Right atrium auricular region (tissue), 2 donors: ENCODE measurements around the gene SIGMAR1. TPM values are rescaled to one million over a fixed set of nuclear protein-coding genes. Genes with fewer than 3 reads are reported as not detected.
"Not testable (repeated sequence)": the region's sequence is repeated elsewhere in the genome, so short reads cannot be mapped to it uniquely, and the experiment has no call there.

Experiments
- DNase-seq: peaks from one replicate; pipeline ENCODE4 v3.0.0-alpha.2; 2019; ENCODE audit warnings: low spot score
- H3K27ac ChIP-seq, 2 donors: fragments of 200-600 bp; sonication (generic); 1 replicate in 1 of 2; 2 replicates in 1 of 2; pipeline ENCODE4 v1.5.1; 2016 to 2019
- H3K27me3 ChIP-seq, 2 donors: fragments of 200-600 bp; sonication (generic); one replicate each; pipeline versions ENCODE4 v1.5.1 to v1.6.0; 2017 to 2019
- H3K36me3 ChIP-seq: fragments of 200-600 bp; sonication (generic); one replicate; pipeline ENCODE4 v1.5.1; 2016
- H3K4me1 ChIP-seq, 2 donors: fragments of 200-600 bp; sonication (generic); one replicate each; pipeline versions ENCODE4 v1.5.1 to v1.6.0; 2017 to 2019
- H3K4me3 ChIP-seq, 2 donors: fragments of 200-600 bp; sonication (generic); 1 replicate in 1 of 2; 2 replicates in 1 of 2; pipeline ENCODE4 v1.5.1; 2017 to 2019; ENCODE audit warnings: mild to moderate bottlenecking in 1 of 2, moderate library complexity in 1 of 2
- H3K9me3 ChIP-seq, 2 donors: fragments of 200-600 bp; sonication (generic); one replicate each; pipeline ENCODE4 v1.5.1; 2019
- total RNA-seq, 2 donors: library from RNA; depleted of rRNA; stranded (reverse); fragments of >200 nt; gene quantifications; one replicate each; pipeline ENCODE4 v1.1.0, GENCODE V29; 2016
- TF ChIP-seq, protein P1 (sequence below), 2 donors: fragments of 200-600 bp; sonication (generic); IDR thresholded peaks; one replicate each; pipeline ENCODE4 v1.5.1; 2019; ENCODE audit warnings: antibody characterized with exemption in 2 of 2

SIGMAR1 gene
- total RNA-seq, 2 donors from 2014 or later, result 52.2 to 70.7 TPM

DNA sequence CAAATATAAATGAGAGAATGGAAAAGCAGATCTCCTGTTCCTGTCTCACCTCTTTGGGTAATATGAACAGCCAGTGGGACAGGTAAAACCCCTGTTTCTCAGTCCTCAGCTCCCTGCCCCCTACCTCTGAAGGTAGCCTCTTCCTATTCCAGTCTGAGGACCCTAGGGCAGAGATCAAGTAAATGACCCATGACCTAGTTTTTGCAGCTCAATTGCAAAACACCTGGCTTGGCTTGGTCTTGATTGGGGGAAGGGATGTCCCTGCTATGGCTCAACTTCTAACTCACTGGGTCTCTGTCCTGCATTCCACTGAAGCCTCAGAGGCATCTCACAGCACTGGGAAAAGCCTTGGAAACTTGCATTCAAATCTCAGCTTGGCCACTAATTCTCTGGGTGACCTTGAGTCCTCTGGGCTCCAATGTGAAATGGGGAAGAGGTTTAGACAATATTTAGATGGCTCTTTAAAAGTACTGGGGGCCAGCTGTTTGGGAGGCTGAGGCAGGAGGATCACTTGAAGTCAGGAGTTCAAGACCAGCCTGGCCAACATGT is 7.3 kb upstream of the SIGMAR1 start:
- H3K27me3 ChIP-seq, result no peaks in the 10 kb centered on the region

DNA sequence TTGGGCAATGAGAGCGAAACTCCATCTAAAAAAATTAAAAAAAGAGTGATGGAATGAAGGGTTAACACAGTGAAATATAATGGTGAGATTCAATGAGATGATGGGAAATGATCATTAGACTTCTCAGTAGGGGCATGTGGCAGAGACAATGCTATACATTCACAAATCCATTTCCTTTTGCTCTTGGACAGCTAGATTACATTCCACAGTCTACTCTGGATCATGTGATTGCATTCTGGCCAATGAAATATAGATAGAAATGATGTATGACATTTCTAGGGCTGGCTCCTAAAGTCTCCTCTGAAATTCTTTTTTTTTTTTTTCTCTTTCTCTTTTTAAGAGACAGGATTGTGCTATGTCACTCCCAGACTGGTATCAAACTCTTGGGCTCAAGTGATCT is 5.1 kb upstream of the SIGMAR1 start:
- H3K27me3 ChIP-seq, result no peaks in the 10 kb centered on the region
- no peak overlapping the region for H3K4me3 ChIP-seq
- no peak for DNase-seq
- H3K9me3 ChIP-seq, result no peaks in the 10 kb centered on the region
- H3K27ac ChIP-seq, result no peak overlapping the region
- peaks cover 0 to 20% of the 10 kb centered on the region in 2 donors for H3K4me1 ChIP-seq
- no peaks in the 10 kb centered on the region for H3K36me3 ChIP-seq
- TF ChIP-seq, protein P1, sequence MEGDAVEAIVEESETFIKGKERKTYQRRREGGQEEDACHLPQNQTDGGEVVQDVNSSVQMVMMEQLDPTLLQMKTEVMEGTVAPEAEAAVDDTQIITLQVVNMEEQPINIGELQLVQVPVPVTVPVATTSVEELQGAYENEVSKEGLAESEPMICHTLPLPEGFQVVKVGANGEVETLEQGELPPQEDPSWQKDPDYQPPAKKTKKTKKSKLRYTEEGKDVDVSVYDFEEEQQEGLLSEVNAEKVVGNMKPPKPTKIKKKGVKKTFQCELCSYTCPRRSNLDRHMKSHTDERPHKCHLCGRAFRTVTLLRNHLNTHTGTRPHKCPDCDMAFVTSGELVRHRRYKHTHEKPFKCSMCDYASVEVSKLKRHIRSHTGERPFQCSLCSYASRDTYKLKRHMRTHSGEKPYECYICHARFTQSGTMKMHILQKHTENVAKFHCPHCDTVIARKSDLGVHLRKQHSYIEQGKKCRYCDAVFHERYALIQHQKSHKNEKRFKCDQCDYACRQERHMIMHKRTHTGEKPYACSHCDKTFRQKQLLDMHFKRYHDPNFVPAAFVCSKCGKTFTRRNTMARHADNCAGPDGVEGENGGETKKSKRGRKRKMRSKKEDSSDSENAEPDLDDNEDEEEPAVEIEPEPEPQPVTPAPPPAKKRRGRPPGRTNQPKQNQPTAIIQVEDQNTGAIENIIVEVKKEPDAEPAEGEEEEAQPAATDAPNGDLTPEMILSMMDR (IDR thresholded peaks at IDR 0.05), result no peak

More for the DNA sequence above, 7.3 kb upstream of the SIGMAR1 start:
- TF ChIP-seq, protein P1 (IDR thresholded peaks at IDR 0.05), result no peak
- no peak for DNase-seq
- Histone ChIP-seq H3K4me3 (no peak overlapping the region), H3K4me1 (peaks cover 0 to 29% of the 10 kb centered on the region in 2 donors), H3K36me3 (peaks cover 16% of the 10 kb centered on the region), H3K9me3 (no peaks in the 10 kb centered on the region), H3K27ac (no peak overlapping the region)

DNA sequence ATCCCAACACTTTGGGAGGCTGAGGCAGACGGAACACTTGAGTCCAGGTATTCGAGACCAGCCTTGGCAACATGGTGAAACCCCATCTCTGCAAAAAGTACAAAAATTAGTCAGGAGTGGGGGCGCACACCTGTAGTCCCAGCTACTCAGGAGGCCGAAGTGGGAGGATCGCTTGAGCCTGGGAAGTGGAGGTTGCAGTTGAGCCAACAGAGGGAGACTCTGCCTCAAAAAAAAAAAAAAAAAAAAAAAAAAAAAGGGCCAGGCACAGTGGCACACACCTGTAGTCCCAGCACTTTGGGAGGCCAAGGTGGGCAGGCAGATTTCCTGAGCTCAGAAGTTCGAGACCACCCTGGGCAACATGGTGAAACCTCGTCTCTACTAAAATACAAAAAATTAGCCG is 1.7 kb upstream of the SIGMAR1 start:
- not testable (repeated sequence) for H3K9me3 ChIP-seq, H3K27me3 ChIP-seq, H3K4me3 ChIP-seq, DNase-seq, H3K36me3 ChIP-seq, H3K27ac ChIP-seq
- peaks cover 0 to 19% of the 10 kb centered on the region in 2 donors for H3K4me1 ChIP-seq

GRCh38 chr9:34638138-34638445 is 505 bp upstream of the SIGMAR1 start:
- Histone ChIP-seq H3K9me3 (no peaks in the 10 kb centered on the region), H3K27ac (peak overlapping the region; percentile 86 to 88), H3K4me3 (peak overlapping the region; percentile 49 to 81), H3K36me3 (peaks cover 7% of the 10 kb centered on the region), H3K27me3 (no peaks in the 10 kb centered on the region), H3K4me1 (peaks cover 0 to 19% of the 10 kb centered on the region in 2 donors)
- TF ChIP-seq, protein P1 (IDR thresholded peaks at IDR 0.05), result no peak
- no peak for DNase-seq

DNA sequence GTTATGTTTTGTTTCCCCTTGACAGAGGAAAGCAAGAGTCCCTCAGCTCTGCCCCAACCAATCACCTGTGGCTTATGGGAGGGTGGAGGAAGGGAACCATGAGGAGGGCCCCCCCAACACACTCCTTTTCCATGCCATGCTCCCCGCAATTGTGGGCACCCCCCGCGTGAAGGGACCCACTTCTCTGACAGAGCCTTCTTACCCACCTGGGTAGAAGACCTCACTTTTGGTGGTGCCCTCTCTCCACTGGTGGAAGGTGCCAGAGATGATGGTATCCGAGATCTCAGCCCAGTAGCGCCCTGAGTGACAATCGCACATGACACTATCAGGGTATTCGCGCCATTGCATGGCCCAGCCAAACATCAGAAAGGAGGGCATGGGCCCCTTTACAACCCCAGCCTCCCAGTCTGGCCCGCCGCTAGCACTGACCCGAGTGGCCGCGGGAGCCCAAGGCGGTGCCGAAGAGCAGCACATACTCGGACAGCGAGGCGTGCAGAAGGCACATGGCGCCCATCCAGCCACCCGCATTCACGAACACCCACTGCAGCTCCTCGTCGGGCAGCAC is 714 bp downstream of the SIGMAR1 start:
- Histone ChIP-seq H3K27me3 (no peaks in the 10 kb centered on the region), H3K36me3 (peaks cover 7% of the 10 kb centered on the region), H3K4me3 (peak overlapping the region; percentile 49 to 81), H3K4me1 (peaks cover 0 to 19% of the 10 kb centered on the region in 2 donors), H3K9me3 (no peaks in the 10 kb centered on the region), H3K27ac (peak overlapping the region; percentile 86 to 88)
- no peak for DNase-seq
- TF ChIP-seq, protein P1 (IDR thresholded peaks at IDR 0.05), result no peak

DNA sequence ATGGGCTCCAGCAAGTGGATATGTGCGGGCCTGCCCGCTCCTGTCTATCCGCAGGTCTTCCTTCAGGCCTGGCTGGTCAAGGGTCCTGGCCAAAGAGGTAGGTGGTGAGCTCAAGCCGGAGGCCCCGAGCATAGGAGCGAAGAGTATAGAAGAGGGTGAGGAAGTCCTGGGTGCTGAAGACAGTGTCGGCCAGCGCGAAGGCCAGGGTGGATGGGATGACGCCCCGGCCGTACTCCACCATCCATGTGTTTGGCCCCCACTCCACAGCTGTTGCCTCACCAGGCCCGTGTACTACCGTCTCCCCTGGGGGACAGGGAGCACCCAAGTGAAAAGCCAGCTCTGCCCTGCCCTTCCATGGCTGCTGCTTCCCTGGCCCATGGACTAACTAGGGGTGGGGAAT is 2.0 kb downstream of the SIGMAR1 start:
- Histone ChIP-seq H3K27me3 (no peaks in the 10 kb centered on the region), H3K27ac (no peak overlapping the region), H3K4me1 (peaks cover 0 to 19% of the 10 kb centered on the region in 2 donors), H3K36me3 (peaks cover 7% of the 10 kb centered on the region), H3K4me3 (no peak overlapping the region), H3K9me3 (no peaks in the 10 kb centered on the region)
- no peak for DNase-seq
- TF ChIP-seq, protein P1 (IDR thresholded peaks at IDR 0.05), result no peak
